SU-DHL-6 (cell line): ENCODE results near the gene ABCD2.

Experiments used
- CTCF ChIP-seq: fragments of 200-600 bp; sonication (generic); IDR thresholded peaks from one replicate; pipeline ENCODE4 v1.5.1; 2017; ENCODE audit warnings: antibody characterized with exemption, mild to moderate bottlenecking, low read length, moderate library complexity; ENCODE audit not compliant: insufficient read depth, poor library complexity, severe bottlenecking
- EZH2phosphoT487 ChIP-seq: fragments of 200-600 bp; sonication (generic), shearing (Covaris generic); conservative IDR thresholded peaks from 2 replicates; pipeline ENCODE4 v1.6.1; 2018; ENCODE audit warnings: mild to moderate bottlenecking, antibody characterized with exemption, low read length, moderate library complexity, mixed read lengths

GRCh38 chr12:39572551-39572950, 47.1 kb downstream of the ABCD2 start:
- TF ChIP-seq CTCF (no peak), EZH2phosphoT487 (no peak)
